T1000 (cell line): ENCODE data around the gene ARL4D.
"Not testable (repeated sequence)": the region's sequence is repeated elsewhere in the genome, so short reads cannot be mapped to it uniquely, and the experiment has no call there.

Experiments used
- DNase-seq: peaks from one replicate; lab custom pipeline; 2025; ENCODE audit warnings: mixed read lengths; lab: John Stamatoyannopoulos, UW

Gene ARL4D

GRCh38 chr17:43369986-43370385 lies 28.8 kb upstream of the ARL4D start:
- no peak for DNase-seq

- DNase-seq, result no peak
Observed at GRCh38 chr17:43371227-43371821, 27.5 kb upstream of the ARL4D start.

GRCh38 chr17:43372273-43372911 lies 26.4 kb upstream of the ARL4D start:
- DNase-seq, result no peak

GRCh38 chr17:43373356-43373755 lies 25.4 kb upstream of the ARL4D start:
- no peak for DNase-seq

GRCh38 chr17:43375915-43376314 lies 22.9 kb upstream of the ARL4D start:
- DNase-seq, result not testable (repeated sequence)

GRCh38 chr17:43377056-43377810 lies 21.6 kb upstream of the ARL4D start:
- DNase-seq, result no peak

GRCh38 chr17:43378766-43379165 lies 20.0 kb upstream of the ARL4D start:
- no peak for DNase-seq

- DNase-seq, result no peak
Observed at GRCh38 chr17:43380307-43380706, 18.5 kb upstream of the ARL4D start.

GRCh38 chr17:43381204-43381603 lies 17.6 kb upstream of the ARL4D start:
- DNase-seq, result no peak

GRCh38 chr17:43381621-43382020 lies 17.2 kb upstream of the ARL4D start:
- DNase-seq, result no peak

GRCh38 chr17:43382776-43383175 lies 16.0 kb upstream of the ARL4D start:
- DNase-seq, result no peak

- DNase-seq, result no peak
Observed at GRCh38 chr17:43383372-43383771, 15.4 kb upstream of the ARL4D start.

- DNase-seq, result no peak
Observed at GRCh38 chr17:43383826-43384475, 14.8 kb upstream of the ARL4D start.

- DNase-seq, result no peak
Observed at GRCh38 chr17:43384476-43384862, 14.3 kb upstream of the ARL4D start.

GRCh38 chr17:43385046-43385831 lies 13.6 kb upstream of the ARL4D start:
- DNase-seq, result no peak

- DNase-seq, result peak; percentile 90
Observed at GRCh38 chr17:43388359-43389045, 10.3 kb upstream of the ARL4D start.

- DNase-seq, result peak; percentile 58
Observed at GRCh38 chr17:43389046-43389947, 9.5 kb upstream of the ARL4D start.

- DNase-seq, result no peak
Observed at GRCh38 chr17:43392397-43392796, 6.4 kb upstream of the ARL4D start.

- peak; percentile 73 for DNase-seq
Observed at GRCh38 chr17:43393944-43394482, 4.8 kb upstream of the ARL4D start.

GRCh38 chr17:43394696-43395095 lies 4.1 kb upstream of the ARL4D start:
- DNase-seq, result not testable (repeated sequence)
